SK-N-SH (cell line): ENCODE data around the gene RAB10. TPM values are rescaled to one million over a fixed set of nuclear protein-coding genes. Genes with fewer than 3 reads are reported as not detected.
"Not testable (repeated sequence)": the region's sequence is repeated elsewhere in the genome, so short reads cannot be mapped to it uniquely, and the experiment has no call there.

Experiments used
- CTCF ChIA-PET: fragments of 300-600, 350-600 bp; formaldehyde crosslinking; extraction: SDS; loops from one replicate; lab custom pipeline; 2021; lab: Yijun Ruan, JAX
- POLR2A ChIA-PET: fragments of 350-600 bp; sonication (Branson Sonifier 250); formaldehyde crosslinking; extraction: SDS; loops from one replicate; lab custom pipeline; 2020; ENCODE audit warnings: antibody characterized with exemption, inconsistent platforms; lab: Yijun Ruan, JAX
- DNase-seq: peaks from one replicate; pipeline ENCODE4 v3.0.0; 2012
- H2AFZ ChIP-seq: fragments of 200-600 bp; sonication (generic); 2 replicates; pipeline ENCODE4 v1.8.1; 2016; ENCODE audit warnings: antibody characterized with exemption, mild to moderate bottlenecking, low read depth
- H3F3A ChIP-seq: fragments of 200-600 bp; sonication (generic); replicated peaks from 2 replicates; pipeline ENCODE3; 2016; ENCODE audit warnings: antibody characterized with exemption, mild to moderate bottlenecking; ENCODE audit not compliant: insufficient read depth
- H3K27ac ChIP-seq, 2 experiments: fragments of 200-500 bp in 1 of 2; fragments of 200-600 bp in 1 of 2; sonication (Bioruptor generic) in 1 of 2; sonication (generic), shearing (Covaris generic) in 1 of 2; 2 replicates each; pipeline versions ENCODE4 v1.5.1 to v1.6.1; 2014 to 2016; ENCODE audit warnings: low read depth in 2 of 2, inconsistent platforms in 1 of 2, low read length in 1 of 2, mild to moderate bottlenecking in 1 of 2, mixed read lengths in 1 of 2
- H3K27me3 ChIP-seq: fragments of 200-600 bp; sonication (generic), shearing (Covaris generic); 2 replicates; pipeline ENCODE4 v1.6.1; 2016; ENCODE audit warnings: mixed run types; ENCODE audit not compliant: insufficient read depth
- H3K36me3 ChIP-seq, 2 experiments: fragments of 200-500 bp in 1 of 2; fragments of 200-600 bp in 1 of 2; sonication (Bioruptor generic) in 1 of 2; sonication (generic) in 1 of 2; replicated peaks in 1 of 2; 2 replicates each; pipeline versions ENCODE3 to v1.5.1; 2014 to 2016; ENCODE audit warnings: low read length in 1 of 2, mild to moderate bottlenecking in 1 of 2; ENCODE audit not compliant: insufficient read depth in 2 of 2, control insufficient read depth in 1 of 2
- H3K4me1 ChIP-seq, 2 experiments: fragments of 200-500 bp in 1 of 2; fragments of 200-600 bp in 1 of 2; sonication (Bioruptor generic) in 1 of 2; sonication (generic), shearing (Covaris generic) in 1 of 2; 2 replicates each; pipeline versions ENCODE4 v1.5.1 to v1.6.1; 2014 to 2016; ENCODE audit warnings: low read depth in 1 of 2, low read length in 1 of 2, mixed run types in 1 of 2; ENCODE audit not compliant: insufficient read depth in 2 of 2, control insufficient read depth in 1 of 2
- H3K4me2 ChIP-seq: fragments of 200-600 bp; sonication (generic), shearing (Covaris generic); 2 replicates; pipeline ENCODE4 v1.6.1; 2017; ENCODE audit warnings: mixed run types
- H3K4me3 ChIP-seq, 2 experiments: fragments of 200-500 bp in 1 of 2; fragments of 200-600 bp in 1 of 2; sonication (Bioruptor generic) in 1 of 2; sonication (generic), shearing (Covaris generic) in 1 of 2; 2 replicates each; pipeline versions ENCODE4 v1.5.1 to v1.8.1; 2014 to 2016; ENCODE audit warnings: low read depth in 2 of 2, inconsistent platforms in 1 of 2, low read length in 1 of 2, mild to moderate bottlenecking in 1 of 2, mixed read lengths in 1 of 2, moderate library complexity in 1 of 2
- H3K79me2 ChIP-seq: fragments of 200-600 bp; sonication (generic); 2 replicates; pipeline ENCODE4 v1.8.1; 2017; ENCODE audit warnings: mild to moderate bottlenecking; ENCODE audit not compliant: insufficient read depth
- H3K9ac ChIP-seq: fragments of 200-600 bp; sonication (generic); 2 replicates; pipeline ENCODE4 v1.6.1; 2017; ENCODE audit warnings: mixed run types
- H3K9me2 ChIP-seq: fragments of 200-600 bp; sonication (generic); 2 replicates; pipeline ENCODE4 v1.6.1; 2017; ENCODE audit warnings: mixed run types
- H3K9me3 ChIP-seq: fragments of 200-600 bp; sonication (generic); 2 replicates; pipeline ENCODE4 v1.6.1; 2017; ENCODE audit warnings: mixed run types, mild to moderate bottlenecking, moderate library complexity
- H4K20me1 ChIP-seq: fragments of 200-600 bp; sonication (generic); 2 replicates; pipeline ENCODE4 v1.6.1; 2017; ENCODE audit warnings: mild to moderate bottlenecking, mixed run types; ENCODE audit not compliant: insufficient read depth
- ELF1 ChIP-seq: IDR thresholded peaks from 2 replicates; pipeline ENCODE4 v1.4.0; 2012
- EP300 ChIP-seq, 2 experiments: IDR thresholded peaks; 2 replicates each; pipeline versions ENCODE4 v1.4.0 to v1.6.1; 2012; ENCODE audit warnings: borderline replicate concordance in 1 of 2, low read depth in 1 of 2, low read length in 1 of 2
- EZH2phosphoT487 ChIP-seq: fragments of 200-600 bp; sonication (generic); IDR thresholded peaks from 2 replicates; pipeline ENCODE4 v1.6.1; 2017; ENCODE audit warnings: low read depth, mixed run types, mild to moderate bottlenecking, antibody characterized with exemption, moderate library complexity, borderline replicate concordance
- FOXJ3 ChIP-seq: sonication (generic); formaldehyde crosslinking; IDR thresholded peaks from 2 replicates; pipeline ENCODE4 v1.5.1; 2020; ENCODE audit warnings: mild to moderate bottlenecking, missing genetic modification reagents
- GABPA ChIP-seq: IDR thresholded peaks from 2 replicates; pipeline ENCODE4 v1.4.0; 2012; ENCODE audit warnings: low read depth, mild to moderate bottlenecking
- GATA2 ChIP-seq: sonication (generic); formaldehyde crosslinking; IDR thresholded peaks from 2 replicates; pipeline ENCODE4 v1.5.0; 2020; ENCODE audit warnings: mild to moderate bottlenecking, missing genetic modification reagents
- JUND ChIP-seq: IDR thresholded peaks from 2 replicates; pipeline ENCODE4 v1.4.0; 2012
- NFIC ChIP-seq: IDR thresholded peaks from 2 replicates; pipeline ENCODE4 v1.4.0; 2012; ENCODE audit warnings: borderline replicate concordance
- RAD21 ChIP-seq: IDR thresholded peaks from 2 replicates; pipeline ENCODE4 v1.6.1; 2012; ENCODE audit warnings: mild to moderate bottlenecking, low read length
- RCOR1 ChIP-seq: fragments of 150-350 bp; IDR thresholded peaks from 2 replicates; pipeline ENCODE4 v1.6.1; 2017; ENCODE audit warnings: antibody characterized with exemption, low read length
- RXRA ChIP-seq: IDR thresholded peaks from 2 replicates; pipeline ENCODE4 v1.4.0; 2012; ENCODE audit warnings: low read depth, mild to moderate bottlenecking, borderline replicate concordance
- TAF1 ChIP-seq: IDR thresholded peaks from 2 replicates; pipeline ENCODE4 v1.6.1; 2012; ENCODE audit warnings: low read depth, mild to moderate bottlenecking, low read length, moderate library complexity, borderline replicate concordance
- TEAD4 ChIP-seq: IDR thresholded peaks from 2 replicates; pipeline ENCODE4 v1.4.0; 2012; ENCODE audit warnings: mild to moderate bottlenecking, borderline replicate concordance; ENCODE audit not compliant: insufficient read depth
- YY1 ChIP-seq: IDR thresholded peaks from 2 replicates; pipeline ENCODE4 v1.4.0; 2012; ENCODE audit warnings: low read depth, mild to moderate bottlenecking
- WGBS: methylation state at CpG from one replicate; pipeline ENCODE4 v1.1.6; 2017; ENCODE audit warnings: low lambda C conversion rate; 5-methylcytosine and 5-hydroxymethylcytosine counted together
- polyA plus RNA-seq, 3 experiments: library from polyadenylated mRNA; depleted of rRNA; stranded (reverse); fragments of >200 nt; gene quantifications; 2 replicates each; pipeline ENCODE4 v1.2.3, GENCODE V29; 2012
- TF ChIP-seq, protein P1 (sequence below): IDR thresholded peaks from 2 replicates; pipeline ENCODE4; 2012
- TF ChIP-seq, protein P2 (sequence below): IDR thresholded peaks from 2 replicates; pipeline ENCODE4 v1.4.0; 2012; ENCODE audit warnings: low read depth, borderline replicate concordance
- TF ChIP-seq, protein P3 (sequence below): IDR thresholded peaks from 2 replicates; pipeline ENCODE4 v1.6.1; 2012; ENCODE audit warnings: mild to moderate bottlenecking, low read depth, low read length, moderate library complexity

The RAB10 gene
- polyA plus RNA-seq, 1 of the 3 experiments (the other 2 are of a cell fraction): 47.5 TPM

DNA sequence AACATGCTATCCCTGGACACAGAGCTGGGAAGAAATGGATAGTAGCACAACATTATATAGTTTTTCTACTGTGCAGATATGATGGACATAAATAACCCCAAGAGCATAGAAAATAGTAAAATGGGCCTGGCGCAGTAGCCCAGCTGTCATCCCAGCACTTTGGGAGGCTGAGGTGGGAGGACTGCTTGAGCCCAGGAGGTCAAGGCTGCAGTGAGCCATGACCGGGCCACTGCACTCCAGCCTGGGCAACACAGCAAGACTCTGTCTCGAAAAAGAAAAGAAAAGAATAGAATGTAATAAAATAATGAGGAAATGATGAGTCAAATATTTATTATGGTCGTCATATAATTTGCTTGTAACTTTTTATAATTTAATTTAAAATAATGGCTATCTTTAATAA, 131.5 kb downstream of the RAB10 start:
- WGBS: 81% methylated on average over 4 of the region's 4 CpGs

DNA sequence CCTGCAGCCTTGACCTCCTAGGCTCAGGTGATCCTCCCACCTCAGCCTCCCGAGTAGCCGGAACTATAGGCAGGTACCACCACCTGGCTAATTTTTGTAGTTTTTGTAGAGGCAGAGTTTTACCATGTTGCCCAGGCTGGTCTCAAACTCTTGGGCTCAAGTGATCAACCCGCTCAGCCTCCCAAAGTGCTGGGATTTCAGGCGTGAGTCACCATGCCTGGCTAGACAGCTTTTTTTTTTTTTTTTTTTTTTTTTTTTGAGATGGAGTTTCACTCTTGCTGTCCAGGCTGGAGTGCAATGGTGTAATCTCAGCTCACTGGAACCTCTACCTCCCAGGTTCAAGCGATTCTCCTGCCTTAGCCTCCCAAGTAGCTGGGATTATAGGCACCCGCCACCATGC, 132.7 kb downstream of the RAB10 start:
- H3K9me3 ChIP-seq, H2AFZ ChIP-seq, H3K27me3 ChIP-seq, H3F3A ChIP-seq, H3K4me1 ChIP-seq, DNase-seq, H4K20me1 ChIP-seq, H3K27ac ChIP-seq, H3K79me2 ChIP-seq, H3K9ac ChIP-seq, H3K36me3 ChIP-seq, H3K4me2 ChIP-seq, H3K4me3 ChIP-seq, H3K9me2 ChIP-seq: not testable (repeated sequence)
- POLR2A ChIA-PET: interaction anchor here (0.8 kb wide), 1 partner anchor 12 kb away, joined by 3 read pairs; no protein-coding TSS in a partner anchor
- CTCF ChIA-PET: interaction anchor here (0.9 to 2.2 kb wide), 2 partner anchors 21 to 79 kb away, joined by 3 to 7 read pairs; no protein-coding TSS in a partner anchor
- 89% methylated on average over 6 of the region's 6 CpGs for WGBS

More for the DNA sequence above, 131.5 kb downstream of the RAB10 start:
- TF ChIP-seq, protein P1, sequence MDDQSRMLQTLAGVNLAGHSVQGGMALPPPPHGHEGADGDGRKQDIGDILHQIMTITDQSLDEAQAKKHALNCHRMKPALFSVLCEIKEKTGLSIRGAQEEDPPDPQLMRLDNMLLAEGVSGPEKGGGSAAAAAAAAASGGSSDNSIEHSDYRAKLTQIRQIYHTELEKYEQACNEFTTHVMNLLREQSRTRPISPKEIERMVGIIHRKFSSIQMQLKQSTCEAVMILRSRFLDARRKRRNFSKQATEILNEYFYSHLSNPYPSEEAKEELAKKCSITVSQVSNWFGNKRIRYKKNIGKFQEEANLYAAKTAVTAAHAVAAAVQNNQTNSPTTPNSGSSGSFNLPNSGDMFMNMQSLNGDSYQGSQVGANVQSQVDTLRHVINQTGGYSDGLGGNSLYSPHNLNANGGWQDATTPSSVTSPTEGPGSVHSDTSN: no peak
- TF ChIP-seq EP300 (IDR thresholded peaks at IDR 0.05; ENCODE audit: borderline replicate concordance in 1 of 2, low read depth in 1 of 2, low read length in 1 of 2) (no peak), EZH2phosphoT487 (no peak), GATA2 (CRISPR knock-in tag) (no peak), TEAD4 (no peak), RXRA (no peak), RAD21 (no peak), TAF1 (no peak), GABPA (no peak), ELF1 (no peak), NFIC (no peak), JUND (no peak), RCOR1 (no peak), FOXJ3 (no peak), YY1 (no peak)
- TF ChIP-seq, protein P2, sequence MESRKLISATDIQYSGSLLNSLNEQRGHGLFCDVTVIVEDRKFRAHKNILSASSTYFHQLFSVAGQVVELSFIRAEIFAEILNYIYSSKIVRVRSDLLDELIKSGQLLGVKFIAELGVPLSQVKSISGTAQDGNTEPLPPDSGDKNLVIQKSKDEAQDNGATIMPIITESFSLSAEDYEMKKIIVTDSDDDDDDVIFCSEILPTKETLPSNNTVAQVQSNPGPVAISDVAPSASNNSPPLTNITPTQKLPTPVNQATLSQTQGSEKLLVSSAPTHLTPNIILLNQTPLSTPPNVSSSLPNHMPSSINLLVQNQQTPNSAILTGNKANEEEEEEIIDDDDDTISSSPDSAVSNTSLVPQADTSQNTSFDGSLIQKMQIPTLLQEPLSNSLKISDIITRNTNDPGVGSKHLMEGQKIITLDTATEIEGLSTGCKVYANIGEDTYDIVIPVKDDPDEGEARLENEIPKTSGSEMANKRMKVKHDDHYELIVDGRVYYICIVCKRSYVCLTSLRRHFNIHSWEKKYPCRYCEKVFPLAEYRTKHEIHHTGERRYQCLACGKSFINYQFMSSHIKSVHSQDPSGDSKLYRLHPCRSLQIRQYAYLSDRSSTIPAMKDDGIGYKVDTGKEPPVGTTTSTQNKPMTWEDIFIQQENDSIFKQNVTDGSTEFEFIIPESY: no peak
- TF ChIP-seq, protein P3, sequence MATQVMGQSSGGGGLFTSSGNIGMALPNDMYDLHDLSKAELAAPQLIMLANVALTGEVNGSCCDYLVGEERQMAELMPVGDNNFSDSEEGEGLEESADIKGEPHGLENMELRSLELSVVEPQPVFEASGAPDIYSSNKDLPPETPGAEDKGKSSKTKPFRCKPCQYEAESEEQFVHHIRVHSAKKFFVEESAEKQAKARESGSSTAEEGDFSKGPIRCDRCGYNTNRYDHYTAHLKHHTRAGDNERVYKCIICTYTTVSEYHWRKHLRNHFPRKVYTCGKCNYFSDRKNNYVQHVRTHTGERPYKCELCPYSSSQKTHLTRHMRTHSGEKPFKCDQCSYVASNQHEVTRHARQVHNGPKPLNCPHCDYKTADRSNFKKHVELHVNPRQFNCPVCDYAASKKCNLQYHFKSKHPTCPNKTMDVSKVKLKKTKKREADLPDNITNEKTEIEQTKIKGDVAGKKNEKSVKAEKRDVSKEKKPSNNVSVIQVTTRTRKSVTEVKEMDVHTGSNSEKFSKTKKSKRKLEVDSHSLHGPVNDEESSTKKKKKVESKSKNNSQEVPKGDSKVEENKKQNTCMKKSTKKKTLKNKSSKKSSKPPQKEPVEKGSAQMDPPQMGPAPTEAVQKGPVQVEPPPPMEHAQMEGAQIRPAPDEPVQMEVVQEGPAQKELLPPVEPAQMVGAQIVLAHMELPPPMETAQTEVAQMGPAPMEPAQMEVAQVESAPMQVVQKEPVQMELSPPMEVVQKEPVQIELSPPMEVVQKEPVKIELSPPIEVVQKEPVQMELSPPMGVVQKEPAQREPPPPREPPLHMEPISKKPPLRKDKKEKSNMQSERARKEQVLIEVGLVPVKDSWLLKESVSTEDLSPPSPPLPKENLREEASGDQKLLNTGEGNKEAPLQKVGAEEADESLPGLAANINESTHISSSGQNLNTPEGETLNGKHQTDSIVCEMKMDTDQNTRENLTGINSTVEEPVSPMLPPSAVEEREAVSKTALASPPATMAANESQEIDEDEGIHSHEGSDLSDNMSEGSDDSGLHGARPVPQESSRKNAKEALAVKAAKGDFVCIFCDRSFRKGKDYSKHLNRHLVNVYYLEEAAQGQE: no peak
- TF ChIP-seq, all 33 proteins: peak for 0
- Histone ChIP-seq H3K4me3 (no peak overlapping the region), H3K27ac (no peak overlapping the region), H3K9ac (no peak overlapping the region), H3K79me2 (no peaks in the 10 kb centered on the region), H3K9me2 (no peaks in the 10 kb centered on the region), H3K9me3 (no peaks in the 10 kb centered on the region), H3F3A (no peaks in the 10 kb centered on the region), H3K4me1 (no peaks in the 10 kb centered on the region), H3K4me2 (no peak overlapping the region), H3K36me3 (no peaks in the 10 kb centered on the region), H4K20me1 (no peaks in the 10 kb centered on the region), H3K27me3 (no peaks in the 10 kb centered on the region), H2AFZ (no peak overlapping the region)
- CTCF ChIA-PET: interaction anchor here (0.6 to 1.6 kb wide), 7 partner anchors 14 to 214 kb away, joined by 3 to 5 read pairs (median 4); no protein-coding TSS in a partner anchor
- DNase-seq: no peak
- POLR2A ChIA-PET: no interaction called here
